GM23338 (cell line): ENCODE data around the gene TSHZ3. TPM values are rescaled to one million over a fixed set of nuclear protein-coding genes. Genes with fewer than 3 reads are reported as not detected.

Source experiments
- ATAC-seq: fragments of 200-7000 bp; cut with Tn5 transposase; 3 replicates; pipeline ENCODE4 v1.9.1; 2020
- DNase-seq: peaks from one replicate; pipeline ENCODE4 v3.0.0-alpha.2; 2015; ENCODE audit warnings: low spot score
- H2AFZ ChIP-seq: fragments of 200-600 bp; sonication (generic); 2 replicates; pipeline ENCODE4 v1.8.0; 2016; ENCODE audit warnings: antibody characterized with exemption, mild to moderate bottlenecking, moderate library complexity
- H3F3A ChIP-seq: fragments of 200-600 bp; sonication (generic); replicated peaks from 2 replicates; pipeline ENCODE4 v1.8.0; 2017; ENCODE audit warnings: antibody characterized with exemption, mixed run types, low read depth
- H3K27ac ChIP-seq: fragments of 200-600 bp; sonication (generic); 2 replicates; pipeline ENCODE4 v1.6.1; 2016; ENCODE audit warnings: low read depth
- H3K27me3 ChIP-seq: fragments of 200-600 bp; sonication (generic); 2 replicates; pipeline ENCODE4 v1.8.0; 2016; ENCODE audit warnings: mild to moderate bottlenecking, mixed run types, moderate library complexity; ENCODE audit not compliant: insufficient read depth
- H3K36me3 ChIP-seq: fragments of 200-600 bp; sonication (generic); 2 replicates; pipeline ENCODE4 v1.8.0; 2016; ENCODE audit warnings: mild to moderate bottlenecking; ENCODE audit not compliant: insufficient read depth
- H3K4me1 ChIP-seq: fragments of 200-600 bp; sonication (generic); 2 replicates; pipeline ENCODE4 v1.8.0; 2016; ENCODE audit warnings: mild to moderate bottlenecking, moderate library complexity; ENCODE audit not compliant: insufficient read depth
- H3K4me2 ChIP-seq: fragments of 200-600 bp; sonication (generic); 2 replicates; pipeline ENCODE4 v1.7.1; 2017; ENCODE audit warnings: mixed run types
- H3K4me3 ChIP-seq: fragments of 200-600 bp; sonication (generic); 2 replicates; pipeline ENCODE4 v1.6.1; 2016; ENCODE audit warnings: mixed run types
- H3K79me2 ChIP-seq: fragments of 200-600 bp; sonication (generic); replicated peaks from 2 replicates; pipeline ENCODE4 v1.8.0; 2017; ENCODE audit warnings: mild to moderate bottlenecking; ENCODE audit not compliant: insufficient read depth
- H3K9me2 ChIP-seq: fragments of 200-600 bp; sonication (generic); 2 replicates; pipeline ENCODE4 v1.8.0; 2017; ENCODE audit not compliant: insufficient read depth
- H4K20me1 ChIP-seq: fragments of 200-600 bp; sonication (generic); replicated peaks from 2 replicates; pipeline ENCODE4 v1.8.0; 2017; ENCODE audit warnings: mild to moderate bottlenecking; ENCODE audit not compliant: insufficient read depth
- H3K27ac Mint-ChIP-seq: 2 replicates; pipeline ENCODE4 v1.8.0; 2020; ENCODE audit warnings: inconsistent platforms, mild to moderate bottlenecking, moderate library complexity, mixed read lengths
- H3K27me3 Mint-ChIP-seq: 3 replicates; pipeline ENCODE4 v1.8.0; 2022; ENCODE audit warnings: low read depth, mild to moderate bottlenecking, moderate library complexity, mixed read lengths, inconsistent platforms; ENCODE audit not compliant: insufficient read depth, poor library complexity
- H3K36me3 Mint-ChIP-seq: 3 replicates; pipeline ENCODE4 v1.8.0; 2021; ENCODE audit warnings: low read depth, mild to moderate bottlenecking, inconsistent platforms, moderate library complexity, mixed read lengths
- H3K4me1 Mint-ChIP-seq: 3 replicates; pipeline ENCODE4 v1.8.0; 2020; ENCODE audit warnings: mild to moderate bottlenecking, inconsistent platforms, mixed read lengths
- H3K4me3 Mint-ChIP-seq: 3 replicates; pipeline ENCODE4 v1.8.0; 2021; ENCODE audit warnings: moderate library complexity, mild to moderate bottlenecking, inconsistent platforms, mixed read lengths
- H3K9me3 Mint-ChIP-seq: 3 replicates; pipeline ENCODE4 v1.8.0; 2020; ENCODE audit warnings: moderate library complexity, mild to moderate bottlenecking, inconsistent platforms, mixed read lengths
- CREB1 ChIP-seq: fragments of 250-450 bp; sonication (Bioruptor Pico); IDR thresholded peaks from 2 replicates; pipeline ENCODE4 v1.5.0; 2020; ENCODE audit warnings: low read depth, mild to moderate bottlenecking, moderate library complexity
- EZH2 ChIP-seq: fragments of 200-600 bp; sonication (generic); IDR thresholded peaks from one replicate; pipeline ENCODE4 v1.8.0; 2017; ENCODE audit warnings: antibody characterized with exemption, mild to moderate bottlenecking, low read depth; ENCODE audit not compliant: unreplicated experiment
- EZH2phosphoT487 ChIP-seq: fragments of 200-600 bp; sonication (generic); IDR thresholded peaks from one replicate; pipeline ENCODE4 v1.8.1; 2018; ENCODE audit warnings: antibody characterized with exemption; ENCODE audit not compliant: unreplicated experiment
- JUNB ChIP-seq: IDR thresholded peaks from one replicate; pipeline ENCODE4 v1.6.1; 2016; ENCODE audit warnings: antibody characterized with exemption; ENCODE audit not compliant: unreplicated experiment
- NANOG ChIP-seq: IDR thresholded peaks from 2 replicates; pipeline ENCODE4 v1.6.1; 2016; ENCODE audit warnings: antibody characterized with exemption, borderline replicate concordance
- POLR2AphosphoS5 ChIP-seq: IDR thresholded peaks from 2 replicates; pipeline ENCODE4 v1.6.1; 2016; ENCODE audit warnings: antibody characterized with exemption, low read depth
- STAT1 ChIP-seq: IDR thresholded peaks from one replicate; pipeline ENCODE4 v1.6.1; 2016; ENCODE audit warnings: antibody characterized with exemption; ENCODE audit not compliant: unreplicated experiment
- ZNF114 ChIP-seq: fragments of 250-450 bp; sonication (Bioruptor Pico); IDR thresholded peaks from 2 replicates; pipeline ENCODE4 v1.5.0; 2020; ENCODE audit warnings: mild to moderate bottlenecking, moderate library complexity
- ZNF331 ChIP-seq: fragments of 250-450 bp; sonication (Bioruptor Pico); IDR thresholded peaks from 2 replicates; pipeline ENCODE4 v1.5.0; 2020; ENCODE audit warnings: low read depth, mild to moderate bottlenecking, moderate library complexity
- polyA plus RNA-seq: library from polyadenylated mRNA; unstranded; fragments of >200 nt; fragmentation: Nextera tagmentation; extraction: Ambion mirVana; gene quantifications from 2 replicates; pipeline ENCODE4 v1.2.1, GENCODE V29; 2016
- total RNA-seq: library from RNA; depleted of rRNA; stranded (reverse); fragments of >200 nt; shearing (Covaris generic); gene quantifications from 2 replicates; pipeline ENCODE4 v1.2.3, GENCODE V29; 2014
- TF ChIP-seq, protein P1 (sequence below): IDR thresholded peaks from 2 replicates; pipeline ENCODE4 v1.6.1; 2016; ENCODE audit warnings: antibody characterized with exemption
- TF ChIP-seq, protein P2 (sequence below), 2 experiments: fragments of 200-600 bp in 1 of 2; sonication (generic) in 1 of 2; conservative IDR thresholded peaks; 2 replicates each; pipeline versions ENCODE4 v1.5.1 to v1.6.1; 2016 to 2017; ENCODE audit warnings: antibody characterized with exemption in 2 of 2, low read depth in 2 of 2, mild to moderate bottlenecking in 2 of 2, moderate library complexity in 1 of 2
- TF ChIP-seq, protein P3 (sequence below): IDR thresholded peaks from one replicate; pipeline ENCODE4 v1.6.1; 2018; ENCODE audit warnings: antibody characterized with exemption; ENCODE audit not compliant: unreplicated experiment
- TF ChIP-seq, protein P4 (sequence below): fragments of 250-450 bp; sonication (Bioruptor Pico); IDR thresholded peaks from 2 replicates; pipeline ENCODE4 v1.5.0; 2020; ENCODE audit warnings: mild to moderate bottlenecking, moderate library complexity

Gene TSHZ3
- total and polyA plus RNA-seq, 2 experiments from 2014 or later, result 3.8 to 8.9 TPM

DNA sequence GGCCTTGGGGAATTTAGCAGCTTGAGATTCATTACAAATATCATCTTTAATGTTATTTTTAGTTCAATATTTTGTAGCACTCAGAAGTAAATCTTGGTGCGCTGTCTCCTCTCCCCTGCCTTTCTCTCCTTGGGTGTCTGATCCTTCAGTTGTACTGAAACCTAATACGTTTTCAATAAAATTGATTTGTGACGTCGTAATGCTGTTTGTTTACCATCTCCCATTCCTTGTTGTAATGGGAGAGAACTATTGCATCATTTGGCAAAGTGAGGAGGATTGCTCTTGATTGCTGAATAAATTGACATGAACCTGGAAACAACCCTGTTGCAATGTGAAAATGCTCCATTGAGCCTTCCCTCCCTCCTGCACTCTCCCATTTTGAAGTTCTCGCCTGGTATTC, 43.2 kb upstream of the TSHZ3 start:
- Histone ChIP-seq H3F3A (no peaks in the 10 kb centered on the region), H3K4me3 (no peak overlapping the region), H3K36me3 (no peaks in the 10 kb centered on the region), H3K9me2 (peaks cover 17% of the 10 kb centered on the region), H2AFZ (peak overlapping the region; percentile 87), H3K27me3 (no peaks in the 10 kb centered on the region), H3K4me1 (peaks cover 6% of the 10 kb centered on the region), H3K27ac (no peak overlapping the region), H3K79me2 (no peaks in the 10 kb centered on the region), H4K20me1 (no peaks in the 10 kb centered on the region), H3K4me2 (no peak overlapping the region)
- no peaks in the 10 kb centered on the region; the same call in 2 of the 3 replicates for H3K36me3 Mint-ChIP-seq
- peaks cover 7% of the 10 kb centered on the region for H3K27me3 Mint-ChIP-seq
- no peak for TF ChIP-seq EZH2phosphoT487
- no peak for TF ChIP-seq STAT1
- no peak for TF ChIP-seq CREB1 (CRISPR knock-in tag)
- TF ChIP-seq, protein P1, sequence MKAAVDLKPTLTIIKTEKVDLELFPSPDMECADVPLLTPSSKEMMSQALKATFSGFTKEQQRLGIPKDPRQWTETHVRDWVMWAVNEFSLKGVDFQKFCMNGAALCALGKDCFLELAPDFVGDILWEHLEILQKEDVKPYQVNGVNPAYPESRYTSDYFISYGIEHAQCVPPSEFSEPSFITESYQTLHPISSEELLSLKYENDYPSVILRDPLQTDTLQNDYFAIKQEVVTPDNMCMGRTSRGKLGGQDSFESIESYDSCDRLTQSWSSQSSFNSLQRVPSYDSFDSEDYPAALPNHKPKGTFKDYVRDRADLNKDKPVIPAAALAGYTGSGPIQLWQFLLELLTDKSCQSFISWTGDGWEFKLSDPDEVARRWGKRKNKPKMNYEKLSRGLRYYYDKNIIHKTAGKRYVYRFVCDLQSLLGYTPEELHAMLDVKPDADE, result no peak
- TF ChIP-seq, protein P2, sequence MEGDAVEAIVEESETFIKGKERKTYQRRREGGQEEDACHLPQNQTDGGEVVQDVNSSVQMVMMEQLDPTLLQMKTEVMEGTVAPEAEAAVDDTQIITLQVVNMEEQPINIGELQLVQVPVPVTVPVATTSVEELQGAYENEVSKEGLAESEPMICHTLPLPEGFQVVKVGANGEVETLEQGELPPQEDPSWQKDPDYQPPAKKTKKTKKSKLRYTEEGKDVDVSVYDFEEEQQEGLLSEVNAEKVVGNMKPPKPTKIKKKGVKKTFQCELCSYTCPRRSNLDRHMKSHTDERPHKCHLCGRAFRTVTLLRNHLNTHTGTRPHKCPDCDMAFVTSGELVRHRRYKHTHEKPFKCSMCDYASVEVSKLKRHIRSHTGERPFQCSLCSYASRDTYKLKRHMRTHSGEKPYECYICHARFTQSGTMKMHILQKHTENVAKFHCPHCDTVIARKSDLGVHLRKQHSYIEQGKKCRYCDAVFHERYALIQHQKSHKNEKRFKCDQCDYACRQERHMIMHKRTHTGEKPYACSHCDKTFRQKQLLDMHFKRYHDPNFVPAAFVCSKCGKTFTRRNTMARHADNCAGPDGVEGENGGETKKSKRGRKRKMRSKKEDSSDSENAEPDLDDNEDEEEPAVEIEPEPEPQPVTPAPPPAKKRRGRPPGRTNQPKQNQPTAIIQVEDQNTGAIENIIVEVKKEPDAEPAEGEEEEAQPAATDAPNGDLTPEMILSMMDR (conservative IDR thresholded peaks at IDR 0.05; ENCODE audit: low read depth in 2 of 2), result no peak
- no peak for TF ChIP-seq ZNF114 (CRISPR knock-in tag)
- TF ChIP-seq, protein P3, sequence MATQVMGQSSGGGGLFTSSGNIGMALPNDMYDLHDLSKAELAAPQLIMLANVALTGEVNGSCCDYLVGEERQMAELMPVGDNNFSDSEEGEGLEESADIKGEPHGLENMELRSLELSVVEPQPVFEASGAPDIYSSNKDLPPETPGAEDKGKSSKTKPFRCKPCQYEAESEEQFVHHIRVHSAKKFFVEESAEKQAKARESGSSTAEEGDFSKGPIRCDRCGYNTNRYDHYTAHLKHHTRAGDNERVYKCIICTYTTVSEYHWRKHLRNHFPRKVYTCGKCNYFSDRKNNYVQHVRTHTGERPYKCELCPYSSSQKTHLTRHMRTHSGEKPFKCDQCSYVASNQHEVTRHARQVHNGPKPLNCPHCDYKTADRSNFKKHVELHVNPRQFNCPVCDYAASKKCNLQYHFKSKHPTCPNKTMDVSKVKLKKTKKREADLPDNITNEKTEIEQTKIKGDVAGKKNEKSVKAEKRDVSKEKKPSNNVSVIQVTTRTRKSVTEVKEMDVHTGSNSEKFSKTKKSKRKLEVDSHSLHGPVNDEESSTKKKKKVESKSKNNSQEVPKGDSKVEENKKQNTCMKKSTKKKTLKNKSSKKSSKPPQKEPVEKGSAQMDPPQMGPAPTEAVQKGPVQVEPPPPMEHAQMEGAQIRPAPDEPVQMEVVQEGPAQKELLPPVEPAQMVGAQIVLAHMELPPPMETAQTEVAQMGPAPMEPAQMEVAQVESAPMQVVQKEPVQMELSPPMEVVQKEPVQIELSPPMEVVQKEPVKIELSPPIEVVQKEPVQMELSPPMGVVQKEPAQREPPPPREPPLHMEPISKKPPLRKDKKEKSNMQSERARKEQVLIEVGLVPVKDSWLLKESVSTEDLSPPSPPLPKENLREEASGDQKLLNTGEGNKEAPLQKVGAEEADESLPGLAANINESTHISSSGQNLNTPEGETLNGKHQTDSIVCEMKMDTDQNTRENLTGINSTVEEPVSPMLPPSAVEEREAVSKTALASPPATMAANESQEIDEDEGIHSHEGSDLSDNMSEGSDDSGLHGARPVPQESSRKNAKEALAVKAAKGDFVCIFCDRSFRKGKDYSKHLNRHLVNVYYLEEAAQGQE, result no peak
- TF ChIP-seq, protein P4, sequence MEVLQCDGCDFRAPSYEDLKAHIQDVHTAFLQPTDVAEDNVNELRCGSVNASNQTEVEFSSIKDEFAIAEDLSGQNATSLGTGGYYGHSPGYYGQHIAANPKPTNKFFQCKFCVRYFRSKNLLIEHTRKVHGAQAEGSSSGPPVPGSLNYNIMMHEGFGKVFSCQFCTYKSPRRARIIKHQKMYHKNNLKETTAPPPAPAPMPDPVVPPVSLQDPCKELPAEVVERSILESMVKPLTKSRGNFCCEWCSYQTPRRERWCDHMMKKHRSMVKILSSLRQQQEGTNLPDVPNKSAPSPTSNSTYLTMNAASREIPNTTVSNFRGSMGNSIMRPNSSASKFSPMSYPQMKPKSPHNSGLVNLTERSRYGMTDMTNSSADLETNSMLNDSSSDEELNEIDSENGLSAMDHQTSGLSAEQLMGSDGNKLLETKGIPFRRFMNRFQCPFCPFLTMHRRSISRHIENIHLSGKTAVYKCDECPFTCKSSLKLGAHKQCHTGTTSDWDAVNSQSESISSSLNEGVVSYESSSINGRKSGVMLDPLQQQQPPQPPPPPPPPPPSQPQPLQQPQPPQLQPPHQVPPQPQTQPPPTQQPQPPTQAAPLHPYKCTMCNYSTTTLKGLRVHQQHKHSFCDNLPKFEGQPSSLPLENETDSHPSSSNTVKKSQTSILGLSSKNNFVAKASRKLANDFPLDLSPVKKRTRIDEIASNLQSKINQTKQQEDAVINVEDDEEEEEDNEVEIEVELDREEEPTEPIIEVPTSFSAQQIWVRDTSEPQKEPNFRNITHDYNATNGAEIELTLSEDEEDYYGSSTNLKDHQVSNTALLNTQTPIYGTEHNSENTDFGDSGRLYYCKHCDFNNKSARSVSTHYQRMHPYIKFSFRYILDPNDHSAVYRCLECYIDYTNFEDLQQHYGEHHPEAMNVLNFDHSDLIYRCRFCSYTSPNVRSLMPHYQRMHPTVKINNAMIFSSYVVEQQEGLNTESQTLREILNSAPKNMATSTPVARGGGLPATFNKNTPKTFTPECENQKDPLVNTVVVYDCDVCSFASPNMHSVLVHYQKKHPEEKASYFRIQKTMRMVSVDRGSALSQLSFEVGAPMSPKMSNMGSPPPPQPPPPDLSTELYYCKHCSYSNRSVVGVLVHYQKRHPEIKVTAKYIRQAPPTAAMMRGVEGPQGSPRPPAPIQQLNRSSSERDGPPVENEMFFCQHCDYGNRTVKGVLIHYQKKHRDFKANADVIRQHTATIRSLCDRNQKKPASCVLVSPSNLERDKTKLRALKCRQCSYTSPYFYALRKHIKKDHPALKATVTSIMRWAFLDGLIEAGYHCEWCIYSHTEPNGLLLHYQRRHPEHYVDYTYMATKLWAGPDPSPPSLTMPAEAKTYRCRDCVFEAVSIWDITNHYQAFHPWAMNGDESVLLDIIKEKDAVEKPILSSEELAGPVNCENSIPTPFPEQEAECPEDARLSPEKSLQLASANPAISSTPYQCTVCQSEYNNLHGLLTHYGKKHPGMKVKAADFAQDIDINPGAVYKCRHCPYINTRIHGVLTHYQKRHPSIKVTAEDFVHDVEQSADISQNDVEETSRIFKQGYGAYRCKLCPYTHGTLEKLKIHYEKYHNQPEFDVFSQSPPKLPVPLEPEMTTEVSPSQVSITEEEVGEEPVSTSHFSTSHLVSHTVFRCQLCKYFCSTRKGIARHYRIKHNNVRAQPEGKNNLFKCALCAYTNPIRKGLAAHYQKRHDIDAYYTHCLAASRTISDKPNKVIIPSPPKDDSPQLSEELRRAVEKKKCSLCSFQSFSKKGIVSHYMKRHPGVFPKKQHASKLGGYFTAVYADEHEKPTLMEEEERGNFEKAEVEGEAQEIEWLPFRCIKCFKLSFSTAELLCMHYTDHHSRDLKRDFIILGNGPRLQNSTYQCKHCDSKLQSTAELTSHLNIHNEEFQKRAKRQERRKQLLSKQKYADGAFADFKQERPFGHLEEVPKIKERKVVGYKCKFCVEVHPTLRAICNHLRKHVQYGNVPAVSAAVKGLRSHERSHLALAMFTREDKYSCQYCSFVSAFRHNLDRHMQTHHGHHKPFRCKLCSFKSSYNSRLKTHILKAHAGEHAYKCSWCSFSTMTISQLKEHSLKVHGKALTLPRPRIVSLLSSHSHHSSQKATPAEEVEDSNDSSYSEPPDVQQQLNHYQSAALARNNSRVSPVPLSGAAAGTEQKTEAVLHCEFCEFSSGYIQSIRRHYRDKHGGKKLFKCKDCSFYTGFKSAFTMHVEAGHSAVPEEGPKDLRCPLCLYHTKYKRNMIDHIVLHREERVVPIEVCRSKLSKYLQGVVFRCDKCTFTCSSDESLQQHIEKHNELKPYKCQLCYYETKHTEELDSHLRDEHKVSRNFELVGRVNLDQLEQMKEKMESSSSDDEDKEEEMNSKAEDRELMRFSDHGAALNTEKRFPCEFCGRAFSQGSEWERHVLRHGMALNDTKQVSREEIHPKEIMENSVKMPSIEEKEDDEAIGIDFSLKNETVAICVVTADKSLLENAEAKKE, result no peak
- TF ChIP-seq NANOG, result no peak
- TF ChIP-seq POLR2AphosphoS5, result no peak
- no peak for TF ChIP-seq ZNF331 (CRISPR knock-in tag)
- no peak for TF ChIP-seq EZH2
- no peak for TF ChIP-seq JUNB
- H3K4me1 Mint-ChIP-seq, result peaks cover 7% of the 10 kb centered on the region
- no peak for ATAC-seq
- DNase-seq, result no peak
- H3K27ac Mint-ChIP-seq, result no peak overlapping the region; the same call in none of the 2 replicates
- H3K4me3 Mint-ChIP-seq, result no peak overlapping the region
- H3K9me3 Mint-ChIP-seq, result no peaks in the 10 kb centered on the region
